H7 (cell line): Measurements from ENCODE around the gene AMELX. TPM values are rescaled to one million over a fixed set of nuclear protein-coding genes. Genes with fewer than 3 reads are reported as not detected.

ENCODE experiments used
- DNase-seq: peaks from one replicate; pipeline ENCODE4 v3.0.0; 2012
- H3K27me3 ChIP-seq: 2 replicates; pipeline ENCODE4 v1.6.0; 2011; ENCODE audit warnings: mild to moderate bottlenecking, low read length; ENCODE audit not compliant: control insufficient read depth, insufficient read depth
- H3K36me3 ChIP-seq: replicated peaks from 2 replicates; pipeline ENCODE4 v1.5.1; 2011; ENCODE audit warnings: low read length; ENCODE audit not compliant: control insufficient read depth, insufficient read depth
- H3K4me3 ChIP-seq: 2 replicates; pipeline ENCODE4 v1.5.1; 2011; ENCODE audit warnings: low read depth, mild to moderate bottlenecking, control low read depth, low read length, moderate library complexity; ENCODE audit not compliant: insufficient read depth
- total RNA-seq: library from RNA; depleted of rRNA; stranded (reverse); fragments of >200 nt; shearing (Covaris generic); gene quantifications from 2 replicates; pipeline ENCODE4 v1.2.3, GENCODE V29; 2014

AMELX gene
- total RNA-seq, 1 experiment from 2014 or later = not detected

GRCh38 chrX:11282043-11282442 lies 11.2 kb upstream of the AMELX start:
- no peaks in the 10 kb centered on the region for H3K27me3 ChIP-seq
- H3K4me3 ChIP-seq = no peak overlapping the region
- H3K36me3 ChIP-seq = no peaks in the 10 kb centered on the region
- no peak for DNase-seq

GRCh38 chrX:11285651-11286050 lies 7.6 kb upstream of the AMELX start:
- no peaks in the 10 kb centered on the region for H3K36me3 ChIP-seq
- H3K27me3 ChIP-seq = no peaks in the 10 kb centered on the region
- H3K4me3 ChIP-seq = no peak overlapping the region
- no peak for DNase-seq

GRCh38 chrX:11287505-11287904 lies 5.7 kb upstream of the AMELX start:
- H3K4me3 ChIP-seq = no peak overlapping the region
- H3K36me3 ChIP-seq = no peaks in the 10 kb centered on the region
- DNase-seq = no peak
- H3K27me3 ChIP-seq = no peaks in the 10 kb centered on the region

- H3K27me3 ChIP-seq = no peaks in the 10 kb centered on the region; the same call in 1 of the 2 replicates
- no peaks in the 10 kb centered on the region for H3K36me3 ChIP-seq
- no peak for DNase-seq
- H3K4me3 ChIP-seq = no peak overlapping the region
These were observed 2.7 kb upstream of the AMELX start for GRCh38 chrX:11290416-11291102.

- Histone ChIP-seq H3K4me3 (no peak overlapping the region), H3K36me3 (no peaks in the 10 kb centered on the region), H3K27me3 (peaks cover 1% of the 10 kb centered on the region; the same call in 1 of the 2 replicates)
- no peak for DNase-seq
These were observed 2.8 kb downstream of the AMELX start for GRCh38 chrX:11296051-11296450.

- Histone ChIP-seq H3K36me3 (no peaks in the 10 kb centered on the region), H3K4me3 (no peak overlapping the region), H3K27me3 (peaks cover 1% of the 10 kb centered on the region; the same call in 1 of the 2 replicates)
- DNase-seq = no peak
These were observed 5.4 kb downstream of the AMELX start for GRCh38 chrX:11298600-11298999.

- peaks cover 4% of the 10 kb centered on the region; the same call in 1 of the 2 replicates for H3K27me3 ChIP-seq
- H3K36me3 ChIP-seq = no peaks in the 10 kb centered on the region
- no peak for DNase-seq
These were observed 11.6 kb downstream of the AMELX start for GRCh38 chrX:11304829-11305228.

GRCh38 chrX:11305641-11306040 lies 12.4 kb downstream of the AMELX start:
- peaks cover 4% of the 10 kb centered on the region; the same call in 1 of the 2 replicates for H3K27me3 ChIP-seq
- no peaks in the 10 kb centered on the region for H3K36me3 ChIP-seq
- H3K4me3 ChIP-seq = no peak overlapping the region
- no peak for DNase-seq

More at GRCh38 chrX:11304829-11305228, 11.6 kb downstream of the AMELX start:
- no peak overlapping the region for H3K4me3 ChIP-seq

GRCh38 chrX:11309220-11309619 lies 16.0 kb downstream of the AMELX start:
- Histone ChIP-seq H3K27me3 (peaks cover 4% of the 10 kb centered on the region; the same call in 1 of the 2 replicates), H3K36me3 (no peaks in the 10 kb centered on the region), H3K4me3 (no peak overlapping the region)
- peak; percentile 15 for DNase-seq

- DNase-seq = no peak
- Histone ChIP-seq H3K4me3 (no peak overlapping the region), H3K27me3 (no peaks in the 10 kb centered on the region), H3K36me3 (no peaks in the 10 kb centered on the region)
These were observed 18.5 kb downstream of the AMELX start for GRCh38 chrX:11311706-11312105.

GRCh38 chrX:11319806-11320520 lies 26.8 kb downstream of the AMELX start:
- Histone ChIP-seq H3K27me3 (no peaks in the 10 kb centered on the region), H3K36me3 (no peaks in the 10 kb centered on the region), H3K4me3 (no peak overlapping the region)
- DNase-seq = no peak

GRCh38 chrX:11321986-11322385 lies 28.8 kb downstream of the AMELX start:
- DNase-seq = no peak
- Histone ChIP-seq H3K4me3 (no peak overlapping the region), H3K27me3 (no peaks in the 10 kb centered on the region), H3K36me3 (no peaks in the 10 kb centered on the region)

- Histone ChIP-seq H3K27me3 (no peaks in the 10 kb centered on the region), H3K36me3 (no peaks in the 10 kb centered on the region), H3K4me3 (no peak overlapping the region)
- no peak for DNase-seq
These were observed 34.9 kb downstream of the AMELX start for GRCh38 chrX:11328134-11328533.

GRCh38 chrX:11329021-11329420 lies 35.8 kb downstream of the AMELX start:
- H3K27me3 ChIP-seq = no peaks in the 10 kb centered on the region
- H3K4me3 ChIP-seq = no peak overlapping the region
- no peaks in the 10 kb centered on the region for H3K36me3 ChIP-seq
- no peak for DNase-seq

GRCh38 chrX:11331788-11332187 lies 38.6 kb downstream of the AMELX start:
- Histone ChIP-seq H3K27me3 (no peaks in the 10 kb centered on the region), H3K36me3 (no peaks in the 10 kb centered on the region), H3K4me3 (no peak overlapping the region)
- no peak for DNase-seq
